T-helper 9 cell (primary cell): Measurements from ENCODE around the gene SIX4.
A peak's percentile ranks its signal among the peaks of the same experiment; 100 is the strongest.
"Not testable (repeated sequence)": the region's sequence is repeated elsewhere in the genome, so short reads cannot be mapped to it uniquely, and the experiment has no call there.

Source experiments
- DNase-seq: peaks from one replicate; pipeline ENCODE4 v3.0.0-alpha.2; 2020
- total RNA-seq, 2 donors: gene quantifications; one replicate each; lab custom pipeline; 2026; lab: John Stamatoyannopoulos, UW

The SIX4 gene
- 0 to 0.07 reads per million in 2 donors for total RNA-seq

DNA sequence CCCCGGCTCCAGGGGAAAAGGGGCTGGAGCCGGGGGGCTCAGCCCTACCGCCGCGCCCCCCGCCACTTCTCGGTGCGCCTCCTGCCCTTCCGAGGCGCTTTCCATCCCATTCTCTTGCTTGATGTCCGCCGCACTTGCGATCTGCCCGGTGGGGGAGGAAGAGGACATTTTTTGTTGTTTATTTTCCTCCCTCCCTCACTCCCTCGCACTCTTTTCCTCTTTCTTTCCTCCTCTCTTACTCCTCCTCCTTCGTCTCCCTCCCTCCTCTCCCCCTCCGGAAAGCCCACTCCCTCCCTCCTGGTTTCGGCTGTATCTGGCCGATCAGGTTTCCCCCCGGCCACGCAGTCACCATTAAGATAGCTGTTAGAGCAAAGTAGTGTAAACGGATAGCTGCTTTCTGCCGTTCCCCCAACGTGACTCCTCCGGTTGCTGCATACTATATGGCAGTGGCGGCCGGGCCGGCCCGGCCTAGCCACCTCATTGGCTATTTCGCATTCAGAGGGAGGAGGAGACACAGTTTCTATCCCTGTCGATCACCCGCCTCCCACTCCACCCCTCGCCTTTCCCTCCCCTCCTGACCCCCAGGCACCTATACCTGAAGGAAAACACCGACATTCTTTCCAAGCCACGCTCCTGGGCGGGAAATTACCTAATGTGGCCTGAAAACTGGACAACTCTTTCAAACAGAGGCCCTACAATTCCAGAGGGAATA lies at the start of gene SIX4:
TSS of gene SIX4 (minus strand) at position 445 of the 712 bp plus-strand sequence. CDS start at position 168, 277 bp downstream.
- DNase-seq, result peak; percentile 0

DNA sequence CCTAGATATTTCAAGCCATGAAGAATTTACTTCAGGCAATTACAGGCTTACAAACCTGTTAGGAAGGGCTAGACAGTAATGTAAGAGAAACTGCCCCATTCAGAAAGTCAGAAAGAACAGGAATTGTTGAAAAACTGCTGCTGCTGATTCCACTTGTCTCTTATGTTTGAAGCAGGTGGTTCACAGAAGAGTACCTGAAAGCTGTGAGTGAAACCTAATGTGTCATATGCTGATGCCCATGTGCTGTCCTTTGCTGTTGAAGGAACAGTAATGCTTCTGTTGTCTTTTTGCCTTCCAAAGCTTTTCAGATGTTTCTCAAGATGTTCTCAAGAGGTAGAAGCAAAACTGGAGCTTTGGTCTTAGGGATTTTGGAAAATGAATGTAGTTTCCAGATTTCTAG lies 49.4 kb upstream of the SIX4 start:
- no peak for DNase-seq

DNA sequence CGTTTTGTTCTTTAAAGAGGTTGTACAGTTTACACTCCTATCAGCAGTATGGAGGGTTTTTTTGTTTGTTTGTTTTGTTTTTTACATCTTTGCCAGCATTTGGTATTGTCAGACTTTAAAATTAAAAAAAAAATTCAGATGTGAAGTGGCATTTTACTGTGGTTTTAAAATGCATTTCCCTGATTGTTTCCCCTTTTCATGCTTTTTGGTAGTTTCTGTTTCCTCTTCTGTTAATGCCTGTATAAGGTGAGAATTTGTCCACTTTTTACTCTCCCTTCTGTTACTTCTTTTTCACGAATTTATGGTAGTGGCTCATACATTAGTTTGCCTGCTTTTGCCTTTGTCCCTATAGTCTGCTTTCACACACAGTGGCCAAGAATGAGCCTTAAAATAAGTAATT lies 47.0 kb upstream of the SIX4 start:
- no peak for DNase-seq

DNA sequence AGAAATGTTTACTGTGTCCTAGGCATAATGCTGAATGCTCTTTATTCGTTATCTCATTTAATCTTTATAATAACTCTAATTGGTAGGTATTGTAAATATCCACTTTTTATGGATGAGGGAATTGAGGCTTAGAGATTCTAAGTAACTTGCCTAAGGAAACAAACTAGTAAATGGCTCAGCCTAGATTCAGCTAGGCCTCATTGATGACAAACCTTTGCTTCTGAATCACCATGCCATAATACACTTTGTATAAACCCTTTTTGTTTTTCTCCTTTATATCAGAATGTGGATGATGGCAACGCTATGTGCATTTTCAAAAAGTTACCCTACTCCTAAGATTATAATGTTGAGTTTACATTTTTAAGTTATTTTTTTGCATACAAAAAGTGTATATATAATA lies 44.5 kb upstream of the SIX4 start:
- no peak for DNase-seq

DNA sequence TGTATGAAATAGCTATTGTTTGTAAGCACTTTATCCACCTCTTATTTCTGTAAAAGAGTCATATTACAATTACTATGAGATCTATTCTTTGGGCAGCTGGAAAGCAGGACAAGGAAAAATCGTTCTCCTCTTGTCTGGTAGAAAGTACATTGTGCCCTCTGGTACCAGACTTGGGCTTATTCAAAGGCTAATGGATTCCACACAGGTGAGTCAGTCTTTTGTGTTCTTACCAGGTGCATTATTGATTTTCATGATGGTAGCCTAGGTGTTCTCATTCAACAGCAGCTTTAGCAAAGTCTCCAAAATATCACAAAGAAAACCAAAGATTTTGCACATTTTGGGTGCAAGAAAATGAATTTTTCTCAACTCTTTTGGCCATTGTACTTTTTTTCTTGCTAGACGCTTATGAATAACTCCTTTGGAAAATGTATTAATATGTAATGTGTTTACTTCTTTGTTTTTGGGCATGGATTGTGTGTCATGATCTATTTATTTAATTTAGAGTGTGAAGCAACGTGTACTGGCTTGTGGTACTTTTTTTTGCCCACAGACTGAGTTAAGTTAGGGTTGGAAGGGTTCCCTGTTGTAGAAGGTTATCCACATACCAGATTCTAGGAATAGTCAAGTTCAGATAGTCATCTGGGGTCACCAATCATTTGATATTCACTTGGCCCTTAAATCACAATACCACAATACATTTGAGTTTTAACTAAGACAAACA lies 36.7 kb upstream of the SIX4 start:
- no peak for DNase-seq

DNA sequence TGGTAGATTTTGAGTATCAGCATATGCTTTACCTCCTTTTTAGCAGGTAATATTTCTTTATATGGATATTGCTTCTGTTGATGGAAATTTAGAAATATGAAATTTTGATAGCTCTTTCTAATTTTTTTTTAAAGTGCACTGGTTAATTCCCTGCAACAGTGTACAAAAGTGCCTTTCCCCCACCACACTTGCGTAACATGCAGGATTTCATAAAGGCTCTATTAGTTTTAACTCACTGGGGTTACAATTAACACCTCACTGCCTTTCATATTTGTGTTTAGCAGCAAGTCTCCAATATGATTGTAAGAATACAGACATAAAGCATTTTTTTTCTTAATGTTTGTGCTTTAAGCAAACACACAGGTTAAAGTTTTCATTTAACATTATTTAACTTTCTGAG lies 36.1 kb upstream of the SIX4 start:
- DNase-seq, result no peak

DNA sequence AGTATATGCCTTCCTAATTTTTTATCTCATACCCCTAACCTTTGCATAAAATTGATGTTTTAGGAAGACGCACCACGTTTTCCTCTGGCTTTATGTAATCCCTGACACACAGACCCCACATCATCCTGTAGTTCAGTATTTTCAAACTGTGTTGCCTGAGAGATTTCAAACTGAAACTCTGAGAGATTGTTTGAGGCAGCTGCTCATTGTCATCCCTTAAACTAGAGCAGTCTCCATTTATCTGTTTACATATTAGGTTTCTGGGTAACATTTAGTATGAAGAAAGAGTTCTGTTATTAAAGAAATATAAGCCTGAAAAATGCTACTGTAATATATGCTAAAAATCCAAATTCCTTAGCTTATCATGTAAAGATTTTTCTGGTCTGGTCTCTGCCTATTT lies 34.7 kb upstream of the SIX4 start:
- DNase-seq, result no peak

DNA sequence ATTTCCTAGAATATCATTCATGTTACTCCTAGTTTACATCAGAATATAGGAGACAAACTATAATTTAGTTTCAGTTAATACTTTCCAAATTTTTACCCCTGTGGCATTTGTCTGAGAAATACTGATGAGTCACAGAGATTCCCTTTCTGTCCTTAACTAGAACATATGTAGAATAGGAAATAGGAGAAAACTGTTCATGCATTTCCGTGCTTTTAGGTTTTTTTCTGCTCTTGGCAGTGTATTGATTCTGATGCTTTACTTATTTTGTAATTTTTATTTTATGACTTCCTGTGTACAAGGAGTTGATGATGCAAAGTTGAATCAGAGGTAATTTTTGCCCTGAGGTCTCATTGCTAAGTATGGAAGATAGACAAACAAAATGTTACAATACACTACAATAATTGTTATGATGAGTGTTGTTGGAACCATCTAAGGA lies 33.4 kb upstream of the SIX4 start:
- no peak for DNase-seq

DNA sequence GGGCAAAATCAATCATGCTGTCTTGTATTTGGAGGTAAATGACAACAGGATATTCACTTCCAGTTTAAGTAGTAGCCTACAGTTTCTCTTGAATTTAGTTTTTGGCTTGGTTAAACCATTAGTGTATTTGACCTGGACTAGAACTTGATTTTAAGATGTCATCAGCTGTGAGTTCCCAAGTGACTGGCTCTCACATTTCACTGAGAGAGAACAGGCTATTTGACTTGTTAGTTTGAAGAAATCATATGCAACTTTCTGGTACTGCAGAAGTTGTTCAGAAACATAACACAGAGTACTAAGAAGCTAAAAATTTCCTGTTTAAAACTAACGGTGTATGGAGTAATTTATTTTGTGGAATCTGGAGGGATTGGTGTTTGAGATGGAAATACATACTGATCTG lies 32.7 kb upstream of the SIX4 start:
- no peak for DNase-seq

DNA sequence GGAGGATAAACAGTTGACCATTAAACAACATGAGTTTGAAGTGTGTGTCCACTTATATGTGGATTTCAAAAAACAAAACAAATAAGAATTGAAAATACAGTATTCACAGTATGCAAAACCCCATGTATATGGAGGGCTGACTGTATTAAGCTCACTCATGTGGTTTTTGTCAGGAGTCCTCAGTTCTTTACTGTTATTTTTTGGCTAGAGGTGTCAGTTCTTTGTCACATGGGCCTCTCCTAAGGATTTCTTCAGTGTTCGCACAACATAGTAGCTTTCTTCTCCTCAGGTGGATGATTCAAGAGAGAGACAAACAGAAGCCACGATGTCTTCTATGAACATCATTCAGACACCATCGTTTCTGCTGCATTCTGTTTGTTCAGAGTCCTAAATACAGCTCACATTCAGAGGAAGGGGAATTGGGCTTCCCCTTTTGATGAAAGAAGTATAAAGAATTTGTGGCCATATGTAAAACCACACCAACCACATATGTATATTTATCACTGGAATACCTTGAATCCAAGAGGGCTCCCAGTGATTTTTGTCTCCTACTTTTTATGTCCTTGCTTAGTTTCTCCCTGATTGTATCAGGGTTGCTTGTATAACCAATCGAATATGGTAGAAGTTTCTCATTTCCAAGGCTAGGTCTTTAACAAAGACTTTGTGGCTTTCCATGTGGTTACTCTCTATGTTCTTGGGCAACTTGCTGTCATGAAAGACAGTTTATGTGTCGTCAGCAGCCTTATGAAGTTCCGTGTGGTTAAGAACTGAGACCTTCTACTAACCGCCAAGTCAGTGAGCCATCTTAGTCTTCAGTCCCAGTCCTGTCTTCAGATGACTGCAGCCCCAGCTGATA lies 29.3 kb upstream of the SIX4 start:
- DNase-seq, result peak; percentile 24

DNA sequence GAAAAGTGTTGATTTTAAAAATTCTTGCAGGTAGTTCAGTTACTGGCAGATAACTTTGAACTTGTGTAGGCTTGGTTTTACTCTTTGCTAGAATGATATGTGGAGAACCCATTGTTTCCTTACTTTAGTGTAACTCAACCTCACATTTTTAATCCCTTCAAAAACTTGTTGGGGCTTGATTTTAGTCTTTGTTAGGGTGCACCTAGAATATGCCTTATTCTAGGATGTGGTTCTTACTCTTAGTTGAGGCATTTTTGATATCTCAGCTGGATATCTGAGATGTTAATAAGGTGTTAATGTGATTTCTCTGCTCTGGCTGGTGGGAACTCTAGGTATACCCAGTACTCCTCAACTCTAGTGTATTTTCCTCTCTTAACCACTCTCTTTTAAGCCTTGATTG lies 20.4 kb upstream of the SIX4 start:
- no peak for DNase-seq

DNA sequence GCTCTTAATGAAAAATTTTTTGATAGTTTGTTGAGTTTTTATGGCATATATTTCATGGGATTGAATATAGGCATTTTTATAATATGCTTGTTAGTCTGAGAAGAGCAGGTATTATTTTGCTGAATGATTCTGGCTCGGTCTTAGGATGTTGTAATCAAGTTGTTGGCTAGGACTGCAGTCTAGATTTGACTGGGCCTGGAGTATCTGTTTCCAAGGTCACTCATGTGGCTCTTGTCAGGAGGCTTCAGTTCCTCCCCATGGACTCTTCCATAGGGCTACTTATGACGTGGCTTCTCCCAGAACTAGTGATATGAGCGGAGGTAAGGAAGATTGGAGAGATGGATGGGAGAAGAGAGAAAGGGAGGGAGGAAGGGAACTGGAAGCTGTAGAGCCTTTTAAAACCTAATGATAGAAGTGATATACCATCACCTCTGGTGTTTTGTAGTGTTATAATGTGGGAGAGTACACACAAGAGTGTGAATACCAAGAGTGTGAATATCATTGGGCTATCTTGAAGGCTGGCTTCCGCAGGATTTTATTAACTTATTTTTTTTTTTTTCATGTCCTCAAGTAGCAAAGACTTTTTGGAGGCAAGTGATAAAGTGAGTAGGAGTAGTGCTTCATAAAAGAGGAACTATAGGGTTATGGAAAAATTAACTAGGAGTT lies 14.8 kb upstream of the SIX4 start:
- DNase-seq, result no peak

DNA sequence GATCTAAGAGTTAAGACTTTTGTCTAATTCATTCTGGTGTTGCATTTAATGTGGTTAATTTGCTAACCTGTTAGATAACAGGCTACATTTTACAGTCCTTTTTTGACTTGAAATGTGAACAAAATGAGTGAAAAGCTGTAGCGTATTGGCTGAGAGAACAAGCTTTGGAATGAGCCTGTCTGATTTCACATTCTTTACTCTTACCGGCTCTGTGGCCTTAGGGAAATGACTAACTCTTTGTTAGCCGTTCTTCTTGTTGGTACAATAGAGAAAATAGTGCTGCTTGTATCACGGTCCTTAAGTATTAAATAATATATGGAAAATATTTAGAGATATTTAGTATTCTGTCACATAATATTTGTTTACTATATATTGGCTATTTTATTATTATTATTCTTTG lies 12.3 kb upstream of the SIX4 start:
- no peak for DNase-seq

DNA sequence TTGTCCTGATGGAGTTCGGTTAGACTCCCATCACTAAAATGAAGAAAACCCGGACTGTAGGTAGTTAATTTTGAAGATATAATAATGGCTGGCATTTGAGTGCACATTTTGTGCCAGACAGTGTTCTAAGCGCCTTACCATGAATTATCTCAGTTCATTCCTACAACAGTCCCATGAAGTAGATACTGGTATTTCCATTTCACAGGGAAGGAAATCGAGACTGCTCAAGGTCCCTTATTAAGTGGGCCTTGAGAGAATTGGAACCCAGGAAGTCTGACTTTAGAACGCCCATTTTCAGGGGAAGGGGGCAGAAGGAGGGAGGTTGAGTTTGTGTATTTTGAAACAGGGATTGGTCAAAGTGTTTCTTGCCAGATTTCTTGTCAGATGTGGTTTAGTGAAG lies 11.3 kb upstream of the SIX4 start:
- DNase-seq, result no peak

DNA sequence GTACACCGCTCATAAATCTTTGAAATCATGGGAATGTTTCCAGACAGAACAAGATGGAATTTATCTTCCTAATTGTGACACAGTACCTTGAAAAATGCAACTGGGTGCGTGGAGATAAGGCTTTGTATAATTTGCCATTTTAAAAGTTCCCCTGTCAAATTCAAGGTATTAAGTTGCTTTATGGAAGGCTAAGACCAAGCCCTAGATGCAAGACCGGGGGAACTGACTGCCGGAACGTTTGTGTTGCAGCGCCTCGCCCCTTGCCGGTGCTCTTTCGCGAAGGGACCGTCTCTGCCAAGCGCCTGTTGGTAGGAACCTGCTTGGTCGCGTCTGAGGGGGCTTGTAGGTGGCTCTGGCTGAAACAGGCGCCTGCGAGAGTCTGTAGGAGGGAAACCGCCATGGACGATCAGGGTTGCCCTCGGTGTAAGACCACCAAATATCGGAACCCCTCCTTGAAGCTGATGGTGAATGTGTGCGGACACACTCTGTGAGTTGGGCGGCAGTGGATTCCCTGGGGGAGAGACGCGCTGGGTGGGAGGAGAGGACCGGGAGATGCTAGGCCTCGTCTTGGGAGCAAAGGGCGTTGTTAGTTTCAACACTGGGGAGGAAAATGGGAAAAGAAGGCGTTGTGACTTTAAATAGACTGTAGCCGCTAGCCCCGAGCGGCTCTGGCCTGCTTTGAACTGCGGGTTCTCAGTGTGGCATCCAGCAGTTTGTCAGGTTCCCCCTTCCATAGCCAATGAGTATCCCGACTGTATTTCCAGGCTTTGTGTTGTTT lies 10.5 kb upstream of the SIX4 start, which contains the start of gene MNAT1:
TSS of gene MNAT1 (plus strand) at position 297 of the 778 bp plus-strand sequence. CDS start at position 399, 102 bp downstream.
- peak; percentile 55 for DNase-seq

DNA sequence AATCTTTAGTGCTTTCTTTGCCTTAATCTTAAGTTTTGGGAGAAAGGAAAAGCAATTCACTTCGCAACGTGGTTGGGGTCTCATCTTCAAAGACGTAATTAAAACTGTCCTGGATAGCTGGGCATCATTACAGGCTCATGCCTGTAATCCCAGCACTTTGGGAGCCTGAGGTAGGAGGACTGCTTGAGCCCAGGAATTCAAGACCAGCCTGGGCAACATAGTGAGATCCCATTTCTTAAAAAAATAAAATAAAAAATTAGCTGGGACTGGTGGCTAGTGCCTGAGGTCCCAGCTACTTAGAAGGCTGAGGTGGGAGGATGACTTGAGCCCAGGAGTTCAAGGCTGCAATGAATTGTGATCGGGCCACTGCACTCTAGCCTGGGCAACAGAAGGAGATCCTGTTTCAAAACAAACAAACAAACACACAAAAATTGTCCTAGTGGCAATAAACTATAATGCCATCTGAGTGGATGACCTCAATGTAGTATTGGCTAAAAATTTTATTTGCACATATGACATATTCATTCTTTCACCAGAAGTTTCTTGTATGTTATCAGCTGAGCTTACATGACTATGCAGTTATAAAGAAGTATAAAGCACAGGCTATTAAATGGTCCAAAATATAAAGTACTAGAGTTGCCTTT lies 8.8 kb upstream of the SIX4 start:
- no peak for DNase-seq

DNA sequence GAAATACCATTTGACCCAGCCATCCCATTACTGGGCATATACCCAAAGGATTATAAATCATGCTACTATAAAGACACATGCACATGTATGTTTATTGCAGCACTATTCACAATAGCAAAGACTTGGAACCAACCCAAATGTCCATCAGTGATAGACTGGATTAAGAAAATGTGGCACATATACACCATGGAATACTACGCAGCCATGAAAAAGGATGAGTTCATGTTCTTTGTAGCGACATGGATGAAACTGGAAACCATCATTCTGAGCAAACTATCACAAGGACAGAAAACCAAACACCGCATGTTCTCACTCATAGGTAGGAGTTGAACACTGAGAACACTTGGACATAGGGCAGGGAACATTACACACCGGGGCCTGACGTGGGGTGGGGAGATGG lies 7.1 kb upstream of the SIX4 start:
- DNase-seq, result not testable (repeated sequence)

DNA sequence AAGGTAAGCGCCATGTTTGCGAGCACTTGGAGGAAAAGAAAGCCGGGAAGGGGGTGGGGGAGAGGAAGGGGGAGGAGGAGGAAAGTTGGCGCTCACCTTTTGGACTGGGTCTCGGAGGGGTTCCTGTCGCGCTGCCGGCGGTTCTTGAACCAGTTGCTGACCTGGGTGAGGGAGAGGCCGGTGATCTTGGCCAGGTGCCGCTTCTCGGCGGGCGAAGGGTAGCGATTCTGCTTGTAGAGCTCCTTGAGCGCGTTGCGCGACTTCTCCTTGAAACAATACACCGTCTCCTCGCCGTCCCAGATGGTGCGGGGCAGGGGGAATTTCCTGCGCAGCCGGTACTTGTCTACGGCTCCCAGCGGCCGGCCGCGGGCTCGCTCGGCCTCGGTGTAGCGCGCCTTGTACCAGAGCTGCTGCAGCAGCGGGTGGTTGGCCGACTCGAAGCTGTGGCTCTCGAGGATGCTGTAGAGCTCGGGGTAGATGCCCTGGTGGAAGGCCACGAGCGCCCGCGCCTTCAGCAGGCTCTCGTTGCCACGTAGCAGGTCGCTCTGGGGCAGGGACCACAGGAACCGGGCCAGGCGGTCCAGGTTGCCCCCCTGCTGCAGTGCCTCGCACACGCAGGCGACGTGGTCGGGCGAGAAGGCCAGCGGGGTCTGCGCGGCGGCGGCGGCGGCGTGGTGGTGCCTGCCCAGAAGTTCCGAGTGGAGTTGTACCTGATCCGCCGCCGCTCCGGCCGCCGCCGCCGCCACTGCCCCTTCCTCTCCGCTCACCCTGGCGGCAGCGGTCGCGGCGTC lies 840 bp downstream of the SIX4 start:
- peak; percentile 7 for DNase-seq

DNA sequence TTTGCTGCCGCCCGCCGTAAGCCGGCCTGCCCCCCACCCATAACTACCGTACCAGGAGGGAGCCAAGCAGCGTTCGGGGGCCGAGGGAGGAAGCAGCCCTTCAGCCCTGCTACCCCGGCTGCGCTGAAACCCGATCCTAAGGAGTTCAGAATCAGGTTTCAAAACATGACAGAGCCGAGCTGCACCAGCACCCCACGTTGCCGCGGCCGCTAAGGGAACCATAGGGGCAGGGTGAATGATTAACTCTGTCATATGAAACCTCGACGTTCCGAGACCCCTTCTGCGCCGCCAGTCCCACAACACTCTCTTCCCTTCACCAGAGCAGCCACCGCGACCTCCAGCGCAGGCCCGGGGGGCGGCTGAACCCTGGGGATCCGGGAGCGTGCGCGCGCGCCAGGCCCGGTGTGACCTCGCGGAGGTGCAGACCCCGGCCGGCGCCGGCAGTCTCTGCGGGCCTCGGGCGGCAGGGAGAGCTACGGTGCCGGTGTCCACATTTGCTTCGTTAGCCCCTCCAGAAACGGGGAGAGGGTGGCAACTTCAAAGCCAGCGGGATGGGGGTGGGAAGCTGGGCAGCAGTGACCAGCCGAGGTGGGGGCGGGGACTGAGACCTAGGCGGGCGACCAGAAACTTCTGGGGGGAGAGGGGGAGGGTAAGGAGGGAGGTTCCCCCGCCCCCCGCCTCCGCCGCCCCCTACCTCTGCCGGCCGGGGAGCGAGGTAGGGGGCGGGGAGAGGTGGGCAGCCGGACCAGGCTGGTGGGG lies 1.6 kb downstream of the SIX4 start:
- DNase-seq, result peak; percentile 1

DNA sequence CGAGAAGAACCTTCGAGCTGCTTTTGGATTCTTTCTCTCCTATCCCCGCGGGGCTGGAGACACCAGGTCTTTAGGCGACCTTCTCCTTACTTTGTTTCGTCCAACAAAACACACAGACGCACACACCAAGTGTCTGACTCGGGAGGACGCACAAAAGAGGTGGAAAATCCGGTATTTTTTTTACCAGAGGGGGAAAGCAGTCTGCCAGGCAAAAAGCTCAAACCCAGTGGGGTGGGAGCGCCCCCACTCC lies 2.1 kb downstream of the SIX4 start:
- DNase-seq, result no peak
